ENCODE data around the gene PDSS2. TPM values are rescaled to one million over a fixed set of nuclear protein-coding genes. Genes with fewer than 3 reads are reported as not detected.

The PDSS2 gene
- total and polyA plus RNA-seq, 9 of the 15 experiments (the other 6 are each of a cell fraction or from before 2014, with no cell fraction given) = 5.8 to 21.1 (median 12.0) TPM

DNA sequence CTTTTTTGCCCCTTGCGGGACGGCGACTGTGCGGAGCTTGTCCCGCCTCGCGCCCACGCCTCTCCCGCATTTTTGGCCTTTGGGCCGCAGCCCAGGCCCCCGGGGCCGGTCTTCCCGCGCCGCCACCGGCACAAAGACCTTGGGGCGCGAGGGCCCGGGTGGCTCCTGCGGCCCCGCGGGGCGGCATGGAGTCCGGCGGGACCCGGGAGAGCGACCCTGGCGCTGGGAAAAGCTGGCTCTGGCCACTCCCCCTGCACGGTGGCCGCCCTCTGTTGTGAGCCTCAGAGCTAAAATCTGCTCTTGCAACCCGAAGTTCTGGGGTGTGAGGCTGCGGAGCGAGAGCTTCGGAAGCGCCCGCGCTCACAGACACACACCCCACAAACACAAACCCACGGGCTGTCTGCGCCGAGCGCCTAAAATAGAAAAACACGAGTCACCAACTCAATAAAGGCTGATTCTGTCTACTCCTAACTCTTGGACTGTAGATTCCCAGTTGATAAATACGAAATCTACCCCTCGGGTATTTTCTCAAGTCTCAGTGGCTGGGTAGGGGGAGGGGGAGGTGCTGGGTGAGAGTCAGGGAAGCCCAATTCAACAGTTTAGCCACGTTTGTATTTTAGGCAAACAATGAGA is 343.6 kb downstream of the PDSS2 start (continued):
- TF ChIP-seq SMAD4 (CRISPR knock-in tag; conservative IDR thresholded peaks at IDR 0.05) = 0 out of 2 replicates have a peak, but pooled peaks have one; percentile 52
- TF ChIP-seq L3MBTL2 (IDR thresholded peaks at IDR 0.05) = peak; percentile 72
- TF ChIP-seq, protein P1, sequence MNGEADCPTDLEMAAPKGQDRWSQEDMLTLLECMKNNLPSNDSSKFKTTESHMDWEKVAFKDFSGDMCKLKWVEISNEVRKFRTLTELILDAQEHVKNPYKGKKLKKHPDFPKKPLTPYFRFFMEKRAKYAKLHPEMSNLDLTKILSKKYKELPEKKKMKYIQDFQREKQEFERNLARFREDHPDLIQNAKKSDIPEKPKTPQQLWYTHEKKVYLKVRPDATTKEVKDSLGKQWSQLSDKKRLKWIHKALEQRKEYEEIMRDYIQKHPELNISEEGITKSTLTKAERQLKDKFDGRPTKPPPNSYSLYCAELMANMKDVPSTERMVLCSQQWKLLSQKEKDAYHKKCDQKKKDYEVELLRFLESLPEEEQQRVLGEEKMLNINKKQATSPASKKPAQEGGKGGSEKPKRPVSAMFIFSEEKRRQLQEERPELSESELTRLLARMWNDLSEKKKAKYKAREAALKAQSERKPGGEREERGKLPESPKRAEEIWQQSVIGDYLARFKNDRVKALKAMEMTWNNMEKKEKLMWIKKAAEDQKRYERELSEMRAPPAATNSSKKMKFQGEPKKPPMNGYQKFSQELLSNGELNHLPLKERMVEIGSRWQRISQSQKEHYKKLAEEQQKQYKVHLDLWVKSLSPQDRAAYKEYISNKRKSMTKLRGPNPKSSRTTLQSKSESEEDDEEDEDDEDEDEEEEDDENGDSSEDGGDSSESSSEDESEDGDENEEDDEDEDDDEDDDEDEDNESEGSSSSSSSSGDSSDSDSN (IDR thresholded peaks at IDR 0.05; ENCODE audit: borderline replicate concordance in 1 of 2, low read depth in 2 of 2, low read length in 2 of 2) = peak in 1 of 2 experiments; percentile 79; a peak in 3 of 4 replicates
- TF ChIP-seq FOXK1 (CRISPR knock-in tag; IDR thresholded peaks at IDR 0.05; ENCODE audit: borderline replicate concordance) = 0 out of 2 replicates have a peak, but pooled peaks have one; percentile 24
- peak; percentile 87 for TF ChIP-seq ZFX (CRISPR knock-in tag; IDR thresholded peaks at IDR 0.05)
- TF ChIP-seq ESRRA (IDR thresholded peaks at IDR 0.05; ENCODE audit: borderline replicate concordance, low read depth) = 0 out of 2 replicates have a peak, but pooled peaks have one; percentile 13
- TF ChIP-seq, protein P2, sequence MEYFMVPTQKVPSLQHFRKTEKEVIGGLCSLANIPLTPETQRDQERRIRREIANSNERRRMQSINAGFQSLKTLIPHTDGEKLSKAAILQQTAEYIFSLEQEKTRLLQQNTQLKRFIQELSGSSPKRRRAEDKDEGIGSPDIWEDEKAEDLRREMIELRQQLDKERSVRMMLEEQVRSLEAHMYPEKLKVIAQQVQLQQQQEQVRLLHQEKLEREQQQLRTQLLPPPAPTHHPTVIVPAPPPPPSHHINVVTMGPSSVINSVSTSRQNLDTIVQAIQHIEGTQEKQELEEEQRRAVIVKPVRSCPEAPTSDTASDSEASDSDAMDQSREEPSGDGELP (CRISPR knock-in tag; IDR thresholded peaks at IDR 0.05; ENCODE audit: borderline replicate concordance) = peak; percentile 10; the same call in 1 of the 2 replicates
- TF ChIP-seq, protein P3, sequence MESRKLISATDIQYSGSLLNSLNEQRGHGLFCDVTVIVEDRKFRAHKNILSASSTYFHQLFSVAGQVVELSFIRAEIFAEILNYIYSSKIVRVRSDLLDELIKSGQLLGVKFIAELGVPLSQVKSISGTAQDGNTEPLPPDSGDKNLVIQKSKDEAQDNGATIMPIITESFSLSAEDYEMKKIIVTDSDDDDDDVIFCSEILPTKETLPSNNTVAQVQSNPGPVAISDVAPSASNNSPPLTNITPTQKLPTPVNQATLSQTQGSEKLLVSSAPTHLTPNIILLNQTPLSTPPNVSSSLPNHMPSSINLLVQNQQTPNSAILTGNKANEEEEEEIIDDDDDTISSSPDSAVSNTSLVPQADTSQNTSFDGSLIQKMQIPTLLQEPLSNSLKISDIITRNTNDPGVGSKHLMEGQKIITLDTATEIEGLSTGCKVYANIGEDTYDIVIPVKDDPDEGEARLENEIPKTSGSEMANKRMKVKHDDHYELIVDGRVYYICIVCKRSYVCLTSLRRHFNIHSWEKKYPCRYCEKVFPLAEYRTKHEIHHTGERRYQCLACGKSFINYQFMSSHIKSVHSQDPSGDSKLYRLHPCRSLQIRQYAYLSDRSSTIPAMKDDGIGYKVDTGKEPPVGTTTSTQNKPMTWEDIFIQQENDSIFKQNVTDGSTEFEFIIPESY (CRISPR knock-in tag; IDR thresholded peaks at IDR 0.05) = peak; percentile 21; the same call in 1 of the 2 replicates
- peak; percentile 57 for TF ChIP-seq RBM22 (IDR thresholded peaks at IDR 0.05; ENCODE audit: low read depth, low read length, poor library complexity, severe bottlenecking)
- TF ChIP-seq EP400 (IDR thresholded peaks at IDR 0.05) = peak; percentile 60; the same call in 1 of the 2 replicates
- TF ChIP-seq POLR2H (tag; IDR thresholded peaks at IDR 0.05; ENCODE audit: low read depth) = no peak; the same call in 1 of the 2 replicates
- TF ChIP-seq ATF1 (CRISPR knock-in tag; IDR thresholded peaks at IDR 0.05) = no peak
- no peak for TF ChIP-seq ATF1 (tag; IDR thresholded peaks at IDR 0.05)
- TF ChIP-seq ZNF707 (CRISPR knock-in tag; conservative IDR thresholded peaks at IDR 0.05) = no peak
- TF ChIP-seq RB1 (IDR thresholded peaks at IDR 0.05; ENCODE audit: low read depth) = peak; percentile 59; the same call in 1 of the 2 replicates
- TF ChIP-seq HNRNPL (IDR thresholded peaks at IDR 0.05; ENCODE audit: low read depth, low read length) = 0 out of 2 replicates have a peak, but pooled peaks have one; percentile 54
- TF ChIP-seq POLR2B (IDR thresholded peaks at IDR 0.05; ENCODE audit: low read depth, partially characterized antibody) = peak; percentile 51
- peak; percentile 21; the same call in 1 of the 2 replicates for TF ChIP-seq GTF2F1 (IDR thresholded peaks at IDR 0.05; ENCODE audit: low read depth, low read length)
- TF ChIP-seq XRCC5 (IDR thresholded peaks at IDR 0.05; ENCODE audit: low read depth, low read length) = no peak
- TF ChIP-seq THRAP3 (IDR thresholded peaks at IDR 0.05; ENCODE audit: borderline replicate concordance) = peak; percentile 73; the same call in 1 of the 2 replicates
- TF ChIP-seq U2AF1 (optimal IDR thresholded peaks at IDR 0.05; ENCODE audit: low read depth, low read length) = peak; percentile 54
- peak; percentile 62; the same call in 1 of the 2 replicates for TF ChIP-seq LCOR (CRISPR knock-in tag; IDR thresholded peaks at IDR 0.05)
- TF ChIP-seq SUPT5H (IDR thresholded peaks at IDR 0.05) = peak; percentile 68
- TF ChIP-seq EGR1 (conservative IDR thresholded peaks at IDR 0.05) = peak; percentile 77
- no peak for TF ChIP-seq ZNF212 (CRISPR knock-in tag; IDR thresholded peaks at IDR 0.05)
